Ishikawa (cell line): ENCODE results near the gene GPLD1.

Source experiments
- FOXM1 ChIP-seq: IDR thresholded peaks from 2 replicates; pipeline ENCODE4 v1.6.1; 2012; ENCODE audit warnings: low read depth, borderline replicate concordance
- YY1 ChIP-seq: IDR thresholded peaks from 2 replicates; pipeline ENCODE4 v1.6.1; 2012; ENCODE audit warnings: low read depth

DNA sequence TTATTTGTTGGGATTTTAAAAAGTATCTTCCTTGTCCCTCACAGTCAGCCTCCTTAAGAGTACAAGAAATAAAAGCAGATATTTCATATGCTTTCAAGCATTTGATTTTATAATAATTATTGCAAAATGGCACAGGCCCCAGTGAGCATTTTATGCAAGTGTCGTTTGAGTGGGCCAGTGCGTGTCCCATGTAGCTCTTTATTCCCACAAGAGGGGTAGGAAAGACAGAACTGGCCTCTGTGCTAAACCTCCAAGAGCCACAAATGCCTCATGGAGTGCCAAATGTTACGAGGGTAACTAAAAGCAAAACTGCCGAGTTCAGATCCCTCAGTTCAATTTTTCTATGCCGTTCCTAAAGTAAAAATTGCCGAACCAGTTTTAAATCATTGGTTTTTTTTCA lies 12.7 kb downstream of the GPLD1 start:
- TF ChIP-seq YY1 = no peak
- TF ChIP-seq FOXM1 = no peak
